DMS79 treated with DMSO at 0.1 percent for 48 hours (cell line): Measurements from ENCODE around the gene CCDC148.

Source experiments
- DNase-seq: peaks from one replicate; lab custom pipeline; 2025; lab: John Stamatoyannopoulos, UW

Gene CCDC148

GRCh38 chr2:158432117-158432516 is 24.4 kb downstream of the CCDC148 start:
- no peak for DNase-seq

- no peak for DNase-seq
Observed at GRCh38 chr2:158414538-158414937, 42.0 kb downstream of the CCDC148 start.

- no peak for DNase-seq
Observed at GRCh38 chr2:158413581-158413980, 43.0 kb downstream of the CCDC148 start.

GRCh38 chr2:158412206-158412605 is 44.3 kb downstream of the CCDC148 start:
- no peak for DNase-seq

- no peak for DNase-seq
Observed at GRCh38 chr2:158411748-158412147, 44.8 kb downstream of the CCDC148 start.

- no peak for DNase-seq
Observed at GRCh38 chr2:158410132-158410531, 46.4 kb downstream of the CCDC148 start.

GRCh38 chr2:158407031-158407430 is 49.5 kb downstream of the CCDC148 start:
- DNase-seq = no peak

- DNase-seq = no peak
Observed at GRCh38 chr2:158405341-158405740, 51.2 kb downstream of the CCDC148 start.

- DNase-seq = no peak
Observed at GRCh38 chr2:158403237-158403636, 53.3 kb downstream of the CCDC148 start.

GRCh38 chr2:158402665-158403064 is 53.9 kb downstream of the CCDC148 start:
- DNase-seq = no peak

GRCh38 chr2:158395166-158395565 is 61.4 kb downstream of the CCDC148 start:
- no peak for DNase-seq

- no peak for DNase-seq
Observed at GRCh38 chr2:158394453-158394852, 62.1 kb downstream of the CCDC148 start.

GRCh38 chr2:158393886-158394285 is 62.7 kb downstream of the CCDC148 start:
- DNase-seq = no peak

GRCh38 chr2:158392687-158393086 is 63.9 kb downstream of the CCDC148 start:
- DNase-seq = no peak

GRCh38 chr2:158391876-158392275 is 64.7 kb downstream of the CCDC148 start:
- DNase-seq = no peak

- DNase-seq = no peak
Observed at GRCh38 chr2:158391361-158391760, 65.2 kb downstream of the CCDC148 start.

- DNase-seq = no peak
Observed at GRCh38 chr2:158388159-158388558, 68.4 kb downstream of the CCDC148 start.

- no peak for DNase-seq
Observed at GRCh38 chr2:158385646-158386045, 70.9 kb downstream of the CCDC148 start.

- DNase-seq = no peak
Observed at GRCh38 chr2:158381978-158382377, 74.6 kb downstream of the CCDC148 start.

GRCh38 chr2:158381205-158381604 is 75.3 kb downstream of the CCDC148 start:
- DNase-seq = no peak

- no peak for DNase-seq
Observed at GRCh38 chr2:158380746-158381145, 75.8 kb downstream of the CCDC148 start.

GRCh38 chr2:158378926-158379325 is 77.6 kb downstream of the CCDC148 start:
- DNase-seq = no peak

GRCh38 chr2:158366342-158366741 is 90.2 kb downstream of the CCDC148 start:
- DNase-seq = no peak

- no peak for DNase-seq
Observed at GRCh38 chr2:158359846-158360245, 96.7 kb downstream of the CCDC148 start.

- DNase-seq = no peak
Observed at GRCh38 chr2:158357699-158358098, 98.9 kb downstream of the CCDC148 start.
